NCI-H82 treated with DMSO at 0.1 percent for 48 hours (cell line): ENCODE data around the gene LGALS16.
"Not testable (repeated sequence)": the region's sequence is repeated elsewhere in the genome, so short reads cannot be mapped to it uniquely, and the experiment has no call there.

Source experiments
- DNase-seq: peaks from one replicate; lab custom pipeline; 2025; ENCODE audit not compliant: unreplicated experiment; lab: John Stamatoyannopoulos, UW

Gene LGALS16

GRCh38 chr19:39677961-39678889 is 22.5 kb downstream of the LGALS16 start:
- no peak for DNase-seq

- no peak for DNase-seq
Measured at GRCh38 chr19:39679056-39679790, 23.5 kb downstream of the LGALS16 start.

GRCh38 chr19:39679791-39680168 is 24.1 kb downstream of the LGALS16 start:
- no peak for DNase-seq

GRCh38 chr19:39680593-39680992 is 24.9 kb downstream of the LGALS16 start:
- no peak for DNase-seq

- DNase-seq: no peak
Measured at GRCh38 chr19:39681416-39681815, 25.7 kb downstream of the LGALS16 start.

GRCh38 chr19:39684267-39684666 is 28.6 kb downstream of the LGALS16 start:
- DNase-seq: no peak

- no peak for DNase-seq
Measured at GRCh38 chr19:39686739-39687138, 31.0 kb downstream of the LGALS16 start.

GRCh38 chr19:39688637-39689036 is 32.9 kb downstream of the LGALS16 start:
- DNase-seq: not testable (repeated sequence)

GRCh38 chr19:39692166-39692565 is 36.5 kb downstream of the LGALS16 start:
- no peak for DNase-seq

GRCh38 chr19:39692822-39693221 is 37.1 kb downstream of the LGALS16 start:
- DNase-seq: no peak

GRCh38 chr19:39695759-39696158 is 40.0 kb downstream of the LGALS16 start:
- no peak for DNase-seq

- no peak for DNase-seq
Measured at GRCh38 chr19:39696387-39696786, 40.7 kb downstream of the LGALS16 start.

GRCh38 chr19:39698535-39698934 is 42.8 kb downstream of the LGALS16 start:
- DNase-seq: no peak

- no peak for DNase-seq
Measured at GRCh38 chr19:39701291-39701690, 45.6 kb downstream of the LGALS16 start.

GRCh38 chr19:39704181-39705044 is 48.7 kb downstream of the LGALS16 start, which contains the start of gene LGALS14:
LGALS14 (plus strand) TSS chr19:39704481; CDS start chr19:39704529, 48 bp downstream.
- no peak for DNase-seq

- DNase-seq: no peak
Measured at GRCh38 chr19:39705578-39706188, 50.0 kb downstream of the LGALS16 start.

GRCh38 chr19:39708594-39708993 is 52.9 kb downstream of the LGALS16 start:
- DNase-seq: no peak

GRCh38 chr19:39709026-39709872 is 53.5 kb downstream of the LGALS16 start:
- no peak for DNase-seq
